Measurements from ENCODE around the gene CDH22. TPM values are rescaled to one million over a fixed set of nuclear protein-coding genes. Genes with fewer than 3 reads are reported as not detected.
A peak's percentile ranks its signal among the peaks of the same experiment; 100 is the strongest.

CDH22 gene
- total and polyA plus RNA-seq, 2 experiments from 2014 or later = 0.08 to 0.10 TPM

DNA sequence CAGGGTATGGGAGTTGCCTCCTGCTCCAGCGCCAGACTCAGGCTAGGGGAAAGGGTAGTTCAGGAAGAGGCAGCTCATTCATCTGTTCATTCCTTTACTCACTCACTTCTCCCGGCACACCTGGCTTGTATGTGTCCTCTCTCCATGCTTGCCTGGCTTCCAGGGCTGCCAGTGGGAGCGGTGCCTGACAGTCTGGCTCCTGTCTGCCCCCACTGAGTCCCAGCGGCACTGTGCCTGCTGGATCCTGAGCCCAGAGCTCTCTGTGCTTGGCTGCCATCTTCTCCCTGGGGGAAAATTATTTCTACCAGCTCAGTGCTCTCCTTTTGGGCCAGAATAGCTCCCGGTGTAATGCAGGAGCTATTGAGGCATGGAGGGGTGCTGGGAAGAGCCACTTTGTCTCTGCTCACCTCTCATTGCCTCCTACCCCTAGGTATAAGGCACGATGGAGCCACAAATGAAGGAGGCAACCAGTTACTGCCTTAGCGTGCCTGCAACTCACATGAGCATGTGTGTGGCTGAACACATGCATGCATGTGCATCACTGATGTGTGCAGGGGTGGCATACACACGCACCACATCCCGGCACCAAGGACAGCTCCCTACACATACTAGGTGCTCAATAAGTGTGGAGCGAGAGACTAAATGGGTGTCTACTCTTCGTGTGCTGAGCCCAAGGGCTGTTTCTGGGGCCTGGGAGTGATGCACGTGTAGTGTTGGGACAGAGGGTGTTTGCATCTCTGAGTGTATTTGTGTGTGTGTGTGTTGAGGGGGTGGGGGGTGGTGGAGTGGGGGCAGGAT, 46.6 kb downstream of the CDH22 start:
- H3K9me2 ChIP-seq (ENCODE audit: insufficient read depth) = no peaks in the 10 kb centered on the region
- Mint-ChIP-seq H3K4me1 (no peaks in the 10 kb centered on the region), H3K36me3 (ENCODE audit: low read depth) (no peaks in the 10 kb centered on the region)

DNA sequence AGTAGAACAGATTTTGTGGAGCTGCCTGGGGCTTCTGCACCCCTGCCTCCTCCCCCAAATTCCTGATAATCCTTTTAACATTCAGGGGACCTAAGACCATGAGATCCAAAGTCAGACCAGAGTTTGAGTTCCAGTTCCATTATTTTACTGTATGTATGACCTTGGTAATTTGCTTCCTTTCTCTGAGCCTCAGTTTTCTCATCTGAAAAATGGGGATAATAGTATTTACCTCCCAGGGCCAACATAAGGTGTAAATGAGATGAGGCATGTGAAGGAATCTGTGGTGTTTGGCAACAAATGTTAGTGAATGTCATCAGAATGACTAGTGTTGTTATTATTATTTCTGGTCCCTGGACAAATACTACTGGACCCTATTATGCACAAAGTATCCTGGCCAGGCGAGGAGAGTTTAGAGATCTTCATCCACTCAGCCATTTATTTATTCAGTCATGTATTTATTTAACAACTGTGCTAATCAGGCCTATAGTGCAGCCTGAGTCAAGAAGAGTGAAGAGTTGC, 47.3 kb downstream of the CDH22 start:
- Histone ChIP-seq H2AFZ (no peak overlapping the region), H3K9me2 (ENCODE audit: insufficient read depth) (no peaks in the 10 kb centered on the region), H3K27ac (ENCODE audit: low read depth) (no peak overlapping the region), H3K36me3 (ENCODE audit: insufficient read depth) (no peaks in the 10 kb centered on the region), H4K20me1 (replicated peaks; ENCODE audit: insufficient read depth) (no peaks in the 10 kb centered on the region), H3K79me2 (replicated peaks; ENCODE audit: insufficient read depth) (no peaks in the 10 kb centered on the region), H3K4me1 (ENCODE audit: insufficient read depth) (no peaks in the 10 kb centered on the region), H3K4me2 (no peak overlapping the region), H3K4me3 (no peak overlapping the region), H3K27me3 (ENCODE audit: insufficient read depth) (no peaks in the 10 kb centered on the region), H3F3A (replicated peaks; ENCODE audit: low read depth) (no peaks in the 10 kb centered on the region)
- ATAC-seq (no peak), DNase-seq (ENCODE audit: low spot score) (no peak)
- peaks cover 6% of the 10 kb centered on the region for H3K27me3 Mint-ChIP-seq (ENCODE audit: insufficient read depth, low read depth, poor library complexity)
- no peaks in the 10 kb centered on the region for H3K36me3 Mint-ChIP-seq (ENCODE audit: low read depth)
- H3K4me3 Mint-ChIP-seq = no peak overlapping the region
- H3K27ac Mint-ChIP-seq = no peak overlapping the region
- no peaks in the 10 kb centered on the region for H3K4me1 Mint-ChIP-seq
- H3K9me3 Mint-ChIP-seq = no peaks in the 10 kb centered on the region
- TF ChIP-seq EZH2 (IDR thresholded peaks at IDR 0.05; ENCODE audit: low read depth, unreplicated experiment) (no peak), NANOG (IDR thresholded peaks at IDR 0.05; ENCODE audit: borderline replicate concordance) (no peak), POLR2AphosphoS5 (IDR thresholded peaks at IDR 0.05; ENCODE audit: low read depth) (no peak)
- TF ChIP-seq, protein P1, sequence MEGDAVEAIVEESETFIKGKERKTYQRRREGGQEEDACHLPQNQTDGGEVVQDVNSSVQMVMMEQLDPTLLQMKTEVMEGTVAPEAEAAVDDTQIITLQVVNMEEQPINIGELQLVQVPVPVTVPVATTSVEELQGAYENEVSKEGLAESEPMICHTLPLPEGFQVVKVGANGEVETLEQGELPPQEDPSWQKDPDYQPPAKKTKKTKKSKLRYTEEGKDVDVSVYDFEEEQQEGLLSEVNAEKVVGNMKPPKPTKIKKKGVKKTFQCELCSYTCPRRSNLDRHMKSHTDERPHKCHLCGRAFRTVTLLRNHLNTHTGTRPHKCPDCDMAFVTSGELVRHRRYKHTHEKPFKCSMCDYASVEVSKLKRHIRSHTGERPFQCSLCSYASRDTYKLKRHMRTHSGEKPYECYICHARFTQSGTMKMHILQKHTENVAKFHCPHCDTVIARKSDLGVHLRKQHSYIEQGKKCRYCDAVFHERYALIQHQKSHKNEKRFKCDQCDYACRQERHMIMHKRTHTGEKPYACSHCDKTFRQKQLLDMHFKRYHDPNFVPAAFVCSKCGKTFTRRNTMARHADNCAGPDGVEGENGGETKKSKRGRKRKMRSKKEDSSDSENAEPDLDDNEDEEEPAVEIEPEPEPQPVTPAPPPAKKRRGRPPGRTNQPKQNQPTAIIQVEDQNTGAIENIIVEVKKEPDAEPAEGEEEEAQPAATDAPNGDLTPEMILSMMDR (conservative IDR thresholded peaks at IDR 0.05; ENCODE audit: low read depth in 2 of 2) = no peak
- TF ChIP-seq, protein P2, sequence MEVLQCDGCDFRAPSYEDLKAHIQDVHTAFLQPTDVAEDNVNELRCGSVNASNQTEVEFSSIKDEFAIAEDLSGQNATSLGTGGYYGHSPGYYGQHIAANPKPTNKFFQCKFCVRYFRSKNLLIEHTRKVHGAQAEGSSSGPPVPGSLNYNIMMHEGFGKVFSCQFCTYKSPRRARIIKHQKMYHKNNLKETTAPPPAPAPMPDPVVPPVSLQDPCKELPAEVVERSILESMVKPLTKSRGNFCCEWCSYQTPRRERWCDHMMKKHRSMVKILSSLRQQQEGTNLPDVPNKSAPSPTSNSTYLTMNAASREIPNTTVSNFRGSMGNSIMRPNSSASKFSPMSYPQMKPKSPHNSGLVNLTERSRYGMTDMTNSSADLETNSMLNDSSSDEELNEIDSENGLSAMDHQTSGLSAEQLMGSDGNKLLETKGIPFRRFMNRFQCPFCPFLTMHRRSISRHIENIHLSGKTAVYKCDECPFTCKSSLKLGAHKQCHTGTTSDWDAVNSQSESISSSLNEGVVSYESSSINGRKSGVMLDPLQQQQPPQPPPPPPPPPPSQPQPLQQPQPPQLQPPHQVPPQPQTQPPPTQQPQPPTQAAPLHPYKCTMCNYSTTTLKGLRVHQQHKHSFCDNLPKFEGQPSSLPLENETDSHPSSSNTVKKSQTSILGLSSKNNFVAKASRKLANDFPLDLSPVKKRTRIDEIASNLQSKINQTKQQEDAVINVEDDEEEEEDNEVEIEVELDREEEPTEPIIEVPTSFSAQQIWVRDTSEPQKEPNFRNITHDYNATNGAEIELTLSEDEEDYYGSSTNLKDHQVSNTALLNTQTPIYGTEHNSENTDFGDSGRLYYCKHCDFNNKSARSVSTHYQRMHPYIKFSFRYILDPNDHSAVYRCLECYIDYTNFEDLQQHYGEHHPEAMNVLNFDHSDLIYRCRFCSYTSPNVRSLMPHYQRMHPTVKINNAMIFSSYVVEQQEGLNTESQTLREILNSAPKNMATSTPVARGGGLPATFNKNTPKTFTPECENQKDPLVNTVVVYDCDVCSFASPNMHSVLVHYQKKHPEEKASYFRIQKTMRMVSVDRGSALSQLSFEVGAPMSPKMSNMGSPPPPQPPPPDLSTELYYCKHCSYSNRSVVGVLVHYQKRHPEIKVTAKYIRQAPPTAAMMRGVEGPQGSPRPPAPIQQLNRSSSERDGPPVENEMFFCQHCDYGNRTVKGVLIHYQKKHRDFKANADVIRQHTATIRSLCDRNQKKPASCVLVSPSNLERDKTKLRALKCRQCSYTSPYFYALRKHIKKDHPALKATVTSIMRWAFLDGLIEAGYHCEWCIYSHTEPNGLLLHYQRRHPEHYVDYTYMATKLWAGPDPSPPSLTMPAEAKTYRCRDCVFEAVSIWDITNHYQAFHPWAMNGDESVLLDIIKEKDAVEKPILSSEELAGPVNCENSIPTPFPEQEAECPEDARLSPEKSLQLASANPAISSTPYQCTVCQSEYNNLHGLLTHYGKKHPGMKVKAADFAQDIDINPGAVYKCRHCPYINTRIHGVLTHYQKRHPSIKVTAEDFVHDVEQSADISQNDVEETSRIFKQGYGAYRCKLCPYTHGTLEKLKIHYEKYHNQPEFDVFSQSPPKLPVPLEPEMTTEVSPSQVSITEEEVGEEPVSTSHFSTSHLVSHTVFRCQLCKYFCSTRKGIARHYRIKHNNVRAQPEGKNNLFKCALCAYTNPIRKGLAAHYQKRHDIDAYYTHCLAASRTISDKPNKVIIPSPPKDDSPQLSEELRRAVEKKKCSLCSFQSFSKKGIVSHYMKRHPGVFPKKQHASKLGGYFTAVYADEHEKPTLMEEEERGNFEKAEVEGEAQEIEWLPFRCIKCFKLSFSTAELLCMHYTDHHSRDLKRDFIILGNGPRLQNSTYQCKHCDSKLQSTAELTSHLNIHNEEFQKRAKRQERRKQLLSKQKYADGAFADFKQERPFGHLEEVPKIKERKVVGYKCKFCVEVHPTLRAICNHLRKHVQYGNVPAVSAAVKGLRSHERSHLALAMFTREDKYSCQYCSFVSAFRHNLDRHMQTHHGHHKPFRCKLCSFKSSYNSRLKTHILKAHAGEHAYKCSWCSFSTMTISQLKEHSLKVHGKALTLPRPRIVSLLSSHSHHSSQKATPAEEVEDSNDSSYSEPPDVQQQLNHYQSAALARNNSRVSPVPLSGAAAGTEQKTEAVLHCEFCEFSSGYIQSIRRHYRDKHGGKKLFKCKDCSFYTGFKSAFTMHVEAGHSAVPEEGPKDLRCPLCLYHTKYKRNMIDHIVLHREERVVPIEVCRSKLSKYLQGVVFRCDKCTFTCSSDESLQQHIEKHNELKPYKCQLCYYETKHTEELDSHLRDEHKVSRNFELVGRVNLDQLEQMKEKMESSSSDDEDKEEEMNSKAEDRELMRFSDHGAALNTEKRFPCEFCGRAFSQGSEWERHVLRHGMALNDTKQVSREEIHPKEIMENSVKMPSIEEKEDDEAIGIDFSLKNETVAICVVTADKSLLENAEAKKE (CRISPR knock-in tag; IDR thresholded peaks at IDR 0.05) = no peak

More for the DNA sequence above, 46.6 kb downstream of the CDH22 start:
- Histone ChIP-seq H3K27ac (ENCODE audit: low read depth) (no peak overlapping the region), H3K27me3 (ENCODE audit: insufficient read depth) (no peaks in the 10 kb centered on the region), H4K20me1 (replicated peaks; ENCODE audit: insufficient read depth) (no peaks in the 10 kb centered on the region), H3K79me2 (replicated peaks; ENCODE audit: insufficient read depth) (no peaks in the 10 kb centered on the region), H3K4me2 (no peak overlapping the region), H3F3A (replicated peaks; ENCODE audit: low read depth) (no peaks in the 10 kb centered on the region), H3K4me3 (no peak overlapping the region), H3K4me1 (ENCODE audit: insufficient read depth) (no peaks in the 10 kb centered on the region), H3K36me3 (ENCODE audit: insufficient read depth) (no peaks in the 10 kb centered on the region), H2AFZ (no peak overlapping the region)
- Mint-ChIP-seq H3K27ac (no peak overlapping the region), H3K4me3 (no peak overlapping the region), H3K27me3 (ENCODE audit: insufficient read depth, low read depth, poor library complexity) (peaks cover 6% of the 10 kb centered on the region), H3K9me3 (no peaks in the 10 kb centered on the region)
- TF ChIP-seq POLR2AphosphoS5 (IDR thresholded peaks at IDR 0.05; ENCODE audit: low read depth) (no peak), EZH2phosphoT487 (IDR thresholded peaks at IDR 0.05; ENCODE audit: unreplicated experiment) (no peak), CREB1 (CRISPR knock-in tag; IDR thresholded peaks at IDR 0.05; ENCODE audit: low read depth) (no peak), ZNF331 (CRISPR knock-in tag; IDR thresholded peaks at IDR 0.05; ENCODE audit: low read depth) (no peak)
- TF ChIP-seq, protein P3, sequence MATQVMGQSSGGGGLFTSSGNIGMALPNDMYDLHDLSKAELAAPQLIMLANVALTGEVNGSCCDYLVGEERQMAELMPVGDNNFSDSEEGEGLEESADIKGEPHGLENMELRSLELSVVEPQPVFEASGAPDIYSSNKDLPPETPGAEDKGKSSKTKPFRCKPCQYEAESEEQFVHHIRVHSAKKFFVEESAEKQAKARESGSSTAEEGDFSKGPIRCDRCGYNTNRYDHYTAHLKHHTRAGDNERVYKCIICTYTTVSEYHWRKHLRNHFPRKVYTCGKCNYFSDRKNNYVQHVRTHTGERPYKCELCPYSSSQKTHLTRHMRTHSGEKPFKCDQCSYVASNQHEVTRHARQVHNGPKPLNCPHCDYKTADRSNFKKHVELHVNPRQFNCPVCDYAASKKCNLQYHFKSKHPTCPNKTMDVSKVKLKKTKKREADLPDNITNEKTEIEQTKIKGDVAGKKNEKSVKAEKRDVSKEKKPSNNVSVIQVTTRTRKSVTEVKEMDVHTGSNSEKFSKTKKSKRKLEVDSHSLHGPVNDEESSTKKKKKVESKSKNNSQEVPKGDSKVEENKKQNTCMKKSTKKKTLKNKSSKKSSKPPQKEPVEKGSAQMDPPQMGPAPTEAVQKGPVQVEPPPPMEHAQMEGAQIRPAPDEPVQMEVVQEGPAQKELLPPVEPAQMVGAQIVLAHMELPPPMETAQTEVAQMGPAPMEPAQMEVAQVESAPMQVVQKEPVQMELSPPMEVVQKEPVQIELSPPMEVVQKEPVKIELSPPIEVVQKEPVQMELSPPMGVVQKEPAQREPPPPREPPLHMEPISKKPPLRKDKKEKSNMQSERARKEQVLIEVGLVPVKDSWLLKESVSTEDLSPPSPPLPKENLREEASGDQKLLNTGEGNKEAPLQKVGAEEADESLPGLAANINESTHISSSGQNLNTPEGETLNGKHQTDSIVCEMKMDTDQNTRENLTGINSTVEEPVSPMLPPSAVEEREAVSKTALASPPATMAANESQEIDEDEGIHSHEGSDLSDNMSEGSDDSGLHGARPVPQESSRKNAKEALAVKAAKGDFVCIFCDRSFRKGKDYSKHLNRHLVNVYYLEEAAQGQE (IDR thresholded peaks at IDR 0.05; ENCODE audit: unreplicated experiment) = peak; percentile 73
- ATAC-seq = peak; percentile 50
- no peak for DNase-seq (ENCODE audit: low spot score)

All from GM23338 (cell line).